Measurements from ENCODE around the gene ZNF792. TPM values are rescaled to one million over a fixed set of nuclear protein-coding genes. Genes with fewer than 3 reads are reported as not detected.
A peak's percentile ranks its signal among the peaks of the same experiment; 100 is the strongest.

ZNF792 gene
- total RNA-seq, 1 donor, result 6.5 TPM

DNA sequence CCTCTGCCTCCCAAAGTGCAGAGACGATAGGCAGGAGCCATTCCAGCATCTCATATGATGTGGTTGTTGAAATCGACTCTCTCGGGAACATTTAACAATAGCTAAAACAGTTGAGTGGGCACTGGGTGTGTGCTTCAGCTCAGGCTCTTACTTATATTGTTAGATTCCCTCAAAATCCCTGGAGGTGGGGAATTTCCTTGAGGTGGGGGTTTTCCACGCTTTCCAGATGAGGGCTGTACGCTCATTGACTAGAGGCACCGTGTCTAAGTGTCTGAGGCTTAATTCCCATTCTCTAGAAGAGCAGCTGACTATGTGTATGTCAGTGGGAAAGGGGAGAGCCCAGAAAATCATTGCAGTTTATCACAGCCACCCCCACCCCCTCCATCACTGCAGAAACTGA is 25.3 kb upstream of the ZNF792 start:
- TF ChIP-seq CTCF (IDR thresholded peaks at IDR 0.05; ENCODE audit: insufficient read depth, low read depth, low read length), result no peak
- H3K4me3 ChIP-seq (ENCODE audit: low read depth, low read length), result no peak overlapping the region
- no peak for DNase-seq (ENCODE audit: low read depth)

DNA sequence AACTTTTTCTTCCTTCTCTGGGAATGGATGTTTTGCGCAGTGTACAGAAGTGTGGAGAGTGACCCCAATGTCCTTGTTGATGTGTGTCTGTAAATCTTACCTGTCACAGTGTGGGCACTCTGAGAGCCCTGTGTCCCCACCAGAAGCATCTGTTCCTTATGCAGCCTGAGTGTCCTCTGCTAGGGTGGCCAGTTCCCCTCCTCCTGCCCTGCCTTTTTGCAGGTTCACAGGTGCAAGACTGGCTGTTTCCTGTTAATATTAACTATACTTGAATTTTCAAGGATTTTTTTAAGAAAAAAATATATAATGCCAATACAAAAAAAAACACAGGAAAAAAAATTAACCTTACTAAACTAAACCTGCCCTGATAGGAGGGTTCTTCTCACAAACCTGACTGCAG is 24.1 kb upstream of the ZNF792 start:
- no peak for DNase-seq (ENCODE audit: low read depth)
- no peak overlapping the region for H3K4me3 ChIP-seq (ENCODE audit: low read depth, low read length)
- no peak for TF ChIP-seq CTCF (IDR thresholded peaks at IDR 0.05; ENCODE audit: insufficient read depth, low read depth, low read length)

DNA sequence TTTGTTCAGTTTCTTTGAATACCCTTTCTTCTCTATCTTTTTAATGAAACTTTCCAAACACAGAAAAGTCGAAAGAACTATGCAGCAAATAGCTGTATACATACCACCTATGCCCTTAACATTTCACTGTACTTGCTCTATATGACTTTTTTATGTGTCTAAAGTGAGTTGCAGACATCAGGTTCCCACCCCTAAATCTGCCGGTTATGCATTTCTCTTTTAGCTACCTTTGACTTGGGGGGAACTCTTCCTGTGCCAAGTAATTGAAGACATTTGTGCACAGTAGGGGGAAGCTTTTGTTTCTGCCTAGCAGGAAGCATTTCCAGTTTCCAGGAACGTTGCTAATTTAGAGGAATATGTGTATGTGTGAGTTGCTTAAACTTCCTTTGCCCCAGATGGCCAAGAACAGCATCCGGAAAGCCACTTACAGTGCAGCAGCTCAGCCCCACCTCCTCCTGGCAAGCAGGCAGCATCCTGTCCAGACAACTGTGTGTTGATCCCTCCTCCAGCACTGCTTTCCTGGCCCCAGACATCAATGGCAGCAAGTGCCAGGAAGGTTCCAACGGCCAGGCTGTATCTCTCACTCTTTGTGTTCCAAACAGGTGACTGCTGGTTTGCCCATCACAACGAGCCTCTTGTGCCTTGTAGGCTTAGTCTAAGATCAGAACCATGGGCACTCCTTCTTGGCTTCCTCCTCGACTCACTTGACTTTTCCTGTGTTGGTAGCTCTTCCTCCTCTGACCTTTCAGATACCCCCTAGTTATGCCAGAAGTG is 21.4 kb upstream of the ZNF792 start:
- H3K4me3 ChIP-seq (ENCODE audit: low read depth, low read length), result no peak overlapping the region
- DNase-seq (ENCODE audit: low read depth), result peak; percentile 25
- no peak for TF ChIP-seq CTCF (IDR thresholded peaks at IDR 0.05; ENCODE audit: insufficient read depth, low read depth, low read length)

DNA sequence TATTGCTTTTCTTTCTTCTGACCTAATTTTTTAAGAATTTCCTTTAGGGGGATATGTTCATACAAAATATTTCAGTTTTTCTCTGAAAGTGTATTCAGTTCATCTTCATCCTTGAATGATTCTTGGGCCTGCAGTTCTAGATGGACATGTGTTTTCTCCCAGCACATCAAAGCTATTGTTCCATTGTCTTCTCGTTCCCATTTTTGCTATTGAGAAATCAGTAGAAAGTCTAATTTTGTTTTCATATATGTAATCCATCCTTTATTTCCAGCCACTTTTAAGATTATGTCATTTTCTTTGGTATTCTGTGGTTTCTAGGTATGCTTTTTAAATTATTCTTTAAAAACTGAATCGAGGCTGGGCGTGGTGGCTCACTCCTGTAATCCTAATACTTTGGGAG is 20.3 kb upstream of the ZNF792 start:
- no peak overlapping the region for H3K4me3 ChIP-seq (ENCODE audit: low read depth, low read length)
- DNase-seq (ENCODE audit: low read depth), result no peak
- no peak for TF ChIP-seq CTCF (IDR thresholded peaks at IDR 0.05; ENCODE audit: insufficient read depth, low read depth, low read length)

DNA sequence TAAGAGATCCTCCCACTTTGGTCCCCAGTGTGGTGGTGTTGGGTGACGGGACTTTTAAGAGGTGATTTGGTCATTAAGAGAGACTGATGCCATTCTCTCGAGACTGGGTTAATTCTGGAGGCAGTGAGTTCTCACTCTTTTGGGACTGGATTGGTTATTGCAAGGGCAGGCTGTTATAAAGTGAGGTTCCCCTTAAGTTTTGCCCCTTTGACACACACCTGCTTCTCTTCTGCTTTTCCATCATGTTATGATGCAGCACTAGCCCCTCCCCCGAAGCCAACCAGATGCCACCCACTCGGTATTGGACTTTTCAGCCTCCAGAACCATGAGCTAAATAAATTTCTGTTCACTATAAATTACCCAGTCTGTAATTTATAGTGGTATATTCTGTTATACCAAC is 19.8 kb upstream of the ZNF792 start:
- no peak for TF ChIP-seq CTCF (IDR thresholded peaks at IDR 0.05; ENCODE audit: insufficient read depth, low read depth, low read length)
- DNase-seq (ENCODE audit: low read depth), result no peak
- no peak overlapping the region for H3K4me3 ChIP-seq (ENCODE audit: low read depth, low read length)

DNA sequence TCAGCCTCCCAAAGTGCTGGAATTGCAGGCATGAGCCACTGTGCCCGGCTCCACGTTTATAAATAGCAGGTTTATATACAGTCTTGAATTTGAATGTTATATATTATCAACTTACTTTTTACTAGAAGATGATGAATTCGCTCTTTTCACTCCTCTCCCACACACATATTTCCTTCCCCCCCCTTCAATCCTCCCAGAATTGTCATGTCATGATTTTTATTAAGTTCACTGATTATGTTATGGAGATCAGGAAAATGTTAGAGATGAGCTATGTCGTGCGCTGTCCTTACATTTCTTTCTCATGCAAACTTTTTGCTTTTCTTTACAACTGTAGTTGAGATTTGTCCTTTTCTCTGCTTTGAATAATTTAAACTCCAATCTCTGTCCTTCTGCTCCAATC is 18.2 kb upstream of the ZNF792 start:
- no peak for TF ChIP-seq CTCF (IDR thresholded peaks at IDR 0.05; ENCODE audit: insufficient read depth, low read depth, low read length)
- no peak overlapping the region for H3K4me3 ChIP-seq (ENCODE audit: low read depth, low read length)
- DNase-seq (ENCODE audit: low read depth), result no peak
